ENCODE results near the gene TAAR5. TPM values are rescaled to one million over a fixed set of nuclear protein-coding genes. Genes with fewer than 3 reads are reported as not detected.
"Not testable (repeated sequence)": the region's sequence is repeated elsewhere in the genome, so short reads cannot be mapped to it uniquely, and the experiment has no call there.

The TAAR5 gene
- total and polyA plus RNA-seq, 7 donors: not detected

GRCh38 chr6:132567566-132567965 lies 22.0 kb downstream of the TAAR5 start:
- no peaks in the 10 kb centered on the region for H3K9me3 ChIP-seq
- DNase-seq (no peak), ATAC-seq (no peak)
- H3K4me3 ChIP-seq: no peak overlapping the region
- intact Hi-C loops (cut with DNase I): no loop called here
- no peaks in the 10 kb centered on the region for H3K4me1 ChIP-seq
- no peaks in the 10 kb centered on the region for H3K36me3 ChIP-seq (ENCODE audit: insufficient read depth in 1 of 2, low read depth in 1 of 2)
- H3K27ac ChIP-seq: no peak overlapping the region
- no peak for TF ChIP-seq CTCF (IDR thresholded peaks at IDR 0.05)
- H3K27me3 ChIP-seq (ENCODE audit: insufficient read depth in 3 of 3, low read length in 2 of 3): peaks cover 0 to 4% (median 0%) of the 10 kb centered on the region in 3 donors
- 48 to 79% (median 77%) methylated on average over 1 of the region's 1 CpG for WGBS, 3 donors

DNA sequence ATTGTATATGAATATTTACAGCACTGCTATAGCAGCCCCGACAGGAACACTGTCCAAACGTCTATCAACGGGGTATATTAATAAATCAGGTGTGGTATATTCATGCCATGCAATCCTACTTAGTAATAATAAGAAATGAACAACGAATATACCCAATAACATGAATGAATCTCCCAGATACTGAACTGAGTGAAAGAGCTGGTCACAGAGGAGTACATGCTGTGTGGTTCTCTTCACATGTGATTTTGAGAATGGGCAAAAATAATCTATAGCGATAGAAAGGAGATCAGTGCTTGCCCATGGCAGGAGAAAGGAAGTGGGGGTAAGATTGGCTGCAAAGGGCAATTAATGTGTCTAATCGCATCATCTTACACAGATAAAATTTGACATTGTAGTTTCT lies 23.1 kb downstream of the TAAR5 start:
- no peaks in the 10 kb centered on the region for H3K9me3 ChIP-seq
- intact Hi-C loops (cut with DNase I): no loop called here
- peaks cover 0 to 5% (median 0%) of the 10 kb centered on the region in 3 donors for H3K27me3 ChIP-seq (ENCODE audit: insufficient read depth in 3 of 3, low read length in 2 of 3)
- 85 to 87% (median 86%) methylated on average over 6 of the region's 6 CpGs for whole genome bisulfite sequencing, 3 donors
- no peak for TF ChIP-seq CTCF (IDR thresholded peaks at IDR 0.05)
- H3K36me3 ChIP-seq (ENCODE audit: insufficient read depth in 1 of 2, low read depth in 1 of 2): no peaks in the 10 kb centered on the region
- no peak for ATAC-seq
- H3K27ac ChIP-seq: no peak overlapping the region
- H3K4me1 ChIP-seq: no peaks in the 10 kb centered on the region
- DNase-seq: no peak
- H3K4me3 ChIP-seq: no peak overlapping the region

DNA sequence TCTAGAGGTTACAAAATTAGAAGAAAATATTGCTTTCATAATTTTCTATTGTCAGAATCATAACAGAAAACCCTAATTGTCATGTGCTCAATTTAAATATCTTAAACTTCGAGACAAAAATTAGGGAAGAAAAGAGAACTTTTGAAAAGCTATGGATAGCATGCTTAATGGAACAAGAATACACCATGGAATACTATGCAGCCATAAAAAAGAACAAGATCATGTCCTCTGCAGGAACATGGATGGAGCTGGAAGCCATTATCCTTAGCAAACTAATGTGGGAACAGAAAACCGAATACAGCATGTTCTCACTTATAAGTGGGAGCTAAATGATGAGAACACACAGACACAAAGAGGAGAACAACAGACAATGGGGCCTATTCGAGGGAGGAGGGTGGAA lies 29.5 kb downstream of the TAAR5 start:
- H3K27ac ChIP-seq; DNase-seq; H3K27me3 ChIP-seq (ENCODE audit: insufficient read depth in 3 of 3, low read length in 2 of 3); H3K4me1 ChIP-seq; ATAC-seq; H3K4me3 ChIP-seq; H3K36me3 ChIP-seq (ENCODE audit: insufficient read depth in 1 of 2, low read depth in 1 of 2); intact Hi-C loops (cut with DNase I); H3K9me3 ChIP-seq: not testable (repeated sequence)
- 69 to 71% (median 69%) methylated on average over 3 of the region's 3 CpGs for WGBS, 3 donors

- Histone ChIP-seq H3K4me3 (no peak within 1 kb of the TSS), H3K9me3 (no peaks in the 10 kb centered on the region), H3K36me3 (ENCODE audit: insufficient read depth in 1 of 2, low read depth in 1 of 2) (no peaks in the 10 kb centered on the region), H3K27ac (no peak within 1 kb of the TSS), H3K27me3 (ENCODE audit: insufficient read depth in 3 of 3, low read length in 2 of 3) (peaks cover 0 to 6% (median 0%) of the 10 kb centered on the region in 3 donors), H3K4me1 (no peaks in the 10 kb centered on the region)
- 93 to 95% (median 94%) methylated on average over 2 of the region's 2 CpGs for WGBS, 3 donors
- no peak for TF ChIP-seq CTCF (IDR thresholded peaks at IDR 0.05)
- intact Hi-C loops (cut with DNase I): no loop called here
- ATAC-seq (no peak), DNase-seq (no peak)
Observed at GRCh38 chr6:132552372-132552771, 37.2 kb downstream of the TAAR5 start, which contains the start of gene TAAR8. Gene TAAR8, plus strand, starts transcription at chr6:132552672. Its CDS starts 21 bp downstream, at chr6:132552693.

- TF ChIP-seq CTCF (IDR thresholded peaks at IDR 0.05): no peak
- peaks cover 0 to 6% (median 0%) of the 10 kb centered on the region in 3 donors for H3K27me3 ChIP-seq (ENCODE audit: insufficient read depth in 3 of 3, low read length in 2 of 3)
- WGBS, 3 donors: 70 to 83% (median 75%) methylated on average over 4 of the region's 4 CpGs
- no peak for DNase-seq
- no peaks in the 10 kb centered on the region for H3K9me3 ChIP-seq
- H3K36me3 ChIP-seq (ENCODE audit: insufficient read depth in 1 of 2, low read depth in 1 of 2): no peaks in the 10 kb centered on the region
- intact Hi-C loops (cut with DNase I): no loop called here
- ATAC-seq: no peak
- no peak overlapping the region for H3K27ac ChIP-seq
- H3K4me3 ChIP-seq: no peak overlapping the region
- no peaks in the 10 kb centered on the region for H3K4me1 ChIP-seq
Observed at GRCh38 chr6:132551214-132551613, 38.3 kb downstream of the TAAR5 start.
